ENCODE measurements around the gene TOM1L1. TPM values are rescaled to one million over a fixed set of nuclear protein-coding genes. Genes with fewer than 3 reads are reported as not detected.

Gene TOM1L1
- total RNA-seq, 1 donor from 2014 or later: 16.7 TPM

- H3K4me1 Mint-ChIP-seq (ENCODE audit: unreplicated experiment): no peaks in the 10 kb centered on the region
- no peaks in the 10 kb centered on the region for H3K36me3 Mint-ChIP-seq (ENCODE audit: low read depth, unreplicated experiment)
- TF ChIP-seq CTCF (IDR thresholded peaks at IDR 0.05; ENCODE audit: unreplicated experiment): no peak
- H3K9me3 Mint-ChIP-seq (ENCODE audit: unreplicated experiment): no peaks in the 10 kb centered on the region
- H3K4me3 Mint-ChIP-seq (ENCODE audit: unreplicated experiment): no peak overlapping the region
- no peak overlapping the region for H3K27ac Mint-ChIP-seq (ENCODE audit: unreplicated experiment)
- peaks cover 2% of the 10 kb centered on the region for H3K27me3 Mint-ChIP-seq (ENCODE audit: unreplicated experiment)
- DNase-seq (ENCODE audit: low spot score): no peak
These were observed 84.8 kb downstream of the TOM1L1 start for GRCh38 chr17:54985476-54985875.

GRCh38 chr17:54990118-54990517 lies 89.5 kb downstream of the TOM1L1 start:
- Mint-ChIP-seq H3K4me1 (ENCODE audit: unreplicated experiment) (no peaks in the 10 kb centered on the region), H3K9me3 (ENCODE audit: unreplicated experiment) (no peaks in the 10 kb centered on the region), H3K36me3 (ENCODE audit: low read depth, unreplicated experiment) (no peaks in the 10 kb centered on the region), H3K27me3 (ENCODE audit: unreplicated experiment) (peaks cover 2% of the 10 kb centered on the region), H3K4me3 (ENCODE audit: unreplicated experiment) (no peak overlapping the region), H3K27ac (ENCODE audit: unreplicated experiment) (no peak overlapping the region)
- no peak for TF ChIP-seq CTCF (IDR thresholded peaks at IDR 0.05; ENCODE audit: unreplicated experiment)
- DNase-seq (ENCODE audit: low spot score): no peak

DNA sequence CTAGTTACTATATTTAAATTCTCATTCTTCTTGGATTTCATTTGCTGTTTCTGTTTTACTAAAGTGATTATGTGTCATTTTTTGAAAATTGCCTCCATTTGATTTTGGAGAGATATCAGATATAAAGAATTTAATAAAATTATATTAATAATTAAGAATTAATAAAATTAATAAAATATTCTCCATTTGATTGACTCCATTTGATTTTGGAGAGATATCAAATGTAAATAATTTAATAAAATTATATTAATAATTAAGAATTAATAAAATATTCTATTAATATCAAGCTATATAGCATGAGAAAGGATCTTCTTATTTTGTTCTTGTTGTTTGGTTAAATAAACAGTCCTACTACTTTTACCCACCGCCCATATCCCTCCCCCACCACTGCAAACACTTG lies 90.9 kb downstream of the TOM1L1 start:
- Mint-ChIP-seq H3K4me1 (ENCODE audit: unreplicated experiment) (no peaks in the 10 kb centered on the region), H3K27ac (ENCODE audit: unreplicated experiment) (no peak overlapping the region), H3K9me3 (ENCODE audit: unreplicated experiment) (no peaks in the 10 kb centered on the region)

DNA sequence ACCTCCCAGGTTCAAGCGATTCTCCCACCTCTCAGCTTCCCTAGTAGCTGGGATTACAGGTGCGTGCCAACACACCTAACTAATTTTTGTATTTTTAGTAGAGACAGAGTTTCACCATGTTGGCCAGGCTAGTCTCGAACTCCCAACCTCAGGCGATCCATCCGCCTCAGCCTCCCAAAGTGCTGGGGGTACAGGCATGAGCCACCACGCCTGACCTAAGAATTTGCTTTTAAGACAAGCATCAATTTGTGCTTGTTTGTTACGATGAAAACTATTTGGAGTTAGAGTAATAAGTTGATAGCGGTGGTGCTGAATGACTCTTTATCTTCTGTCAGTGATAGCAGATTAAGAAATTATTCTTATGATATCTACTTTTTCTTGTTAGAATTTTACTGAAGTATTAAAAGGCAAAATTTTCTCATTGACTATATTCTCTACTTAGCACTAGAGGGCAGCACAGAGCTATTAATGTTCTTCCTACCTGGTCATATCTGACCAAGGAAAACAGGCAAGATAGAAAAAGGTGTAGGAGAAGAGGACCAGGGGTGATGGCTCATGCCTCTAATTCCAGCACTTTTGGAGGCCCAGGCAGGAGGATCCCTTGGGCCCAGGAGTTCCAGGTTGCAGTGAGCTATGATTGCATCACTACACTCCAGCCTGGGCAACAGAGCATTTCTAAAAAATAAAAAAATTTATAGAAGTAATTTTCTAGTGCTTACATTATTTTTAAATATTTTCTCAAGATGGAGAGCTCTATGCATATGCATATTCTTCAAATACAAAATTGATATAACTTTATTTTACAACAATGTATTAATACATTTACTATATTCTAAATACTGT lies 92.4 kb downstream of the TOM1L1 start:
- TF ChIP-seq CTCF (IDR thresholded peaks at IDR 0.05; ENCODE audit: unreplicated experiment): peak; percentile 78
- Mint-ChIP-seq H3K9me3 (ENCODE audit: unreplicated experiment) (no peaks in the 10 kb centered on the region), H3K4me3 (ENCODE audit: unreplicated experiment) (no peak overlapping the region), H3K27ac (ENCODE audit: unreplicated experiment) (no peak overlapping the region), H3K36me3 (ENCODE audit: low read depth, unreplicated experiment) (no peaks in the 10 kb centered on the region), H3K4me1 (ENCODE audit: unreplicated experiment) (no peaks in the 10 kb centered on the region), H3K27me3 (ENCODE audit: unreplicated experiment) (peaks cover 2% of the 10 kb centered on the region)
- no peak for DNase-seq (ENCODE audit: low spot score)

More for the DNA sequence above, 90.9 kb downstream of the TOM1L1 start:
- H3K36me3 Mint-ChIP-seq (ENCODE audit: low read depth, unreplicated experiment): no peaks in the 10 kb centered on the region
- no peak for TF ChIP-seq CTCF (IDR thresholded peaks at IDR 0.05; ENCODE audit: unreplicated experiment)
- no peak overlapping the region for H3K4me3 Mint-ChIP-seq (ENCODE audit: unreplicated experiment)
- no peak for DNase-seq (ENCODE audit: low spot score)
- peaks cover 2% of the 10 kb centered on the region for H3K27me3 Mint-ChIP-seq (ENCODE audit: unreplicated experiment)

GRCh38 chr17:54996441-54996840 lies 95.8 kb downstream of the TOM1L1 start:
- H3K9me3 Mint-ChIP-seq (ENCODE audit: unreplicated experiment): no peaks in the 10 kb centered on the region
- no peaks in the 10 kb centered on the region for H3K27me3 Mint-ChIP-seq (ENCODE audit: unreplicated experiment)
- H3K4me1 Mint-ChIP-seq (ENCODE audit: unreplicated experiment): no peaks in the 10 kb centered on the region
- DNase-seq (ENCODE audit: low spot score): no peak
- no peak for TF ChIP-seq CTCF (IDR thresholded peaks at IDR 0.05; ENCODE audit: unreplicated experiment)
- H3K36me3 Mint-ChIP-seq (ENCODE audit: low read depth, unreplicated experiment): no peaks in the 10 kb centered on the region
- no peak overlapping the region for H3K27ac Mint-ChIP-seq (ENCODE audit: unreplicated experiment)
- no peak overlapping the region for H3K4me3 Mint-ChIP-seq (ENCODE audit: unreplicated experiment)

Data from endothelial cell (in vitro differentiated cells).